Keratinocyte (primary cell): Measurements from ENCODE around the gene ADRA2C. TPM values are rescaled to one million over a fixed set of nuclear protein-coding genes. Genes with fewer than 3 reads are reported as not detected.

ENCODE experiments used
- DNase-seq: peaks from one replicate; pipeline ENCODE4 v3.0.0-alpha.2; 2011; ENCODE audit warnings: low read depth, missing footprints, low spot score
- FAIRE-seq: peaks from 2 replicates; lab custom pipeline; 2011; peaks lifted over from hg19 to GRCh38; lab: Jason Lieb, UNC
- H2AFZ ChIP-seq: 2 replicates; pipeline ENCODE4 v1.6.0; 2012; ENCODE audit warnings: low read length, control low read depth, inconsistent platforms; ENCODE audit not compliant: control insufficient read depth
- H3K27ac ChIP-seq: 2 replicates; pipeline ENCODE4 v1.5.1; 2011; ENCODE audit warnings: low read length; ENCODE audit not compliant: control insufficient read depth, insufficient read depth
- H3K27me3 ChIP-seq: 3 replicates; pipeline ENCODE4 v1.6.0; 2011; ENCODE audit warnings: low read length; ENCODE audit not compliant: control insufficient read depth, insufficient read depth; ENCODE audit errors: extremely low read depth
- H3K36me3 ChIP-seq, 2 experiments: 2 replicates in 1 of 2; 3 replicates in 1 of 2; pipeline ENCODE4 v1.5.1; 2011; ENCODE audit warnings: low read length in 2 of 2, mild to moderate bottlenecking in 1 of 2; ENCODE audit not compliant: control insufficient read depth in 2 of 2, insufficient read depth in 2 of 2; ENCODE audit errors: extremely low read depth in 1 of 2
- H3K4me1 ChIP-seq: 3 replicates; pipeline ENCODE4 v1.5.1; 2011; ENCODE audit warnings: low read length; ENCODE audit not compliant: control insufficient read depth, insufficient read depth; ENCODE audit errors: extremely low read depth
- H3K4me2 ChIP-seq: 3 replicates; pipeline ENCODE4 v1.6.0; 2011; ENCODE audit warnings: low read depth, low read length; ENCODE audit not compliant: control insufficient read depth, insufficient read depth; ENCODE audit errors: extremely low read depth
- H3K4me3 ChIP-seq, 3 experiments: fragments of 200-600 bp in 1 of 3; sonication (generic) in 1 of 3; 2 replicates in 2 of 3; 3 replicates in 1 of 3; pipeline ENCODE4 v1.5.1; 2011 to 2016; ENCODE audit warnings: low read length in 3 of 3, mild to moderate bottlenecking in 3 of 3, control low read depth in 2 of 3, inconsistent platforms in 1 of 3, low read depth in 1 of 3, mixed read lengths in 1 of 3, mixed run types in 1 of 3, moderate library complexity in 1 of 3; ENCODE audit not compliant: control insufficient read depth in 2 of 3, insufficient read depth in 2 of 3; ENCODE audit errors: extremely low read depth in 1 of 3
- H3K79me2 ChIP-seq: 2 replicates; pipeline ENCODE4 v1.6.0; 2012; ENCODE audit warnings: low read length; ENCODE audit not compliant: control insufficient read depth, insufficient read depth
- H3K9ac ChIP-seq: 3 replicates; pipeline ENCODE4 v1.6.0; 2011; ENCODE audit warnings: low read length; ENCODE audit not compliant: control insufficient read depth, insufficient read depth; ENCODE audit errors: extremely low read depth
- H3K9me1 ChIP-seq: 3 replicates; pipeline ENCODE4 v1.6.0; 2011; ENCODE audit warnings: low read length; ENCODE audit not compliant: control insufficient read depth, insufficient read depth; ENCODE audit errors: extremely low read depth
- H3K9me3 ChIP-seq: 2 replicates; pipeline ENCODE4 v1.5.1; 2012; ENCODE audit warnings: low read depth, low read length; ENCODE audit not compliant: control insufficient read depth
- H4K20me1 ChIP-seq: 3 replicates; pipeline ENCODE4 v1.6.0; 2011; ENCODE audit warnings: low read length; ENCODE audit not compliant: control insufficient read depth, insufficient read depth; ENCODE audit errors: extremely low read depth
- CTCF ChIP-seq, 3 experiments: IDR thresholded peaks in 1 of 3; conservative IDR thresholded peaks in 1 of 3; optimal IDR thresholded peaks in 1 of 3; 2 replicates in 2 of 3; 3 replicates in 1 of 3; pipeline versions ENCODE3 to v1.5.1; 2011; ENCODE audit warnings: low read length in 3 of 3, mild to moderate bottlenecking in 3 of 3, moderate library complexity in 2 of 3, control low read depth in 1 of 3, inconsistent platforms in 1 of 3; ENCODE audit not compliant: insufficient read depth in 2 of 3; ENCODE audit errors: extremely low read depth in 1 of 3
- EZH2 ChIP-seq: IDR thresholded peaks from one replicate; pipeline ENCODE4 v1.6.1; 2012; ENCODE audit warnings: inconsistent platforms, mild to moderate bottlenecking, low read length, moderate library complexity
- dilution Hi-C: fragments of 300-500 bp; cut with MboI; formaldehyde crosslinking; loops from one replicate; pipeline ENCODE4 v1.7.0; 2020; ENCODE audit warnings: low sequenced_read_pairs; ENCODE audit not compliant: extremely low pct_ligation_motif_present
- polyA plus RNA-seq, 5 experiments: library from polyadenylated mRNA; depleted of rRNA in 3 of 5; stranded (reverse) in 3 of 5; stranded (forward) in 1 of 5; unstranded in 1 of 5; fragments of >200 nt; gene quantifications; 1 replicate in 1 of 5; 2 replicates in 3 of 5; 3 replicates in 1 of 5; pipeline versions ENCODE4 v1.2.1 to v1.2.3, GENCODE V29; 2011 to 2012; ENCODE audit warnings: missing spikeins in 2 of 5, low read depth in 1 of 5, low replicate concordance in 1 of 5

The ADRA2C gene
- polyA plus RNA-seq, 1 donor (not counting 4 experiments of a cell fraction or from before 2014, with no cell fraction given): 0.05 TPM

- TF ChIP-seq EZH2: no peak
- no peak for TF ChIP-seq CTCF (optimal IDR thresholded peaks at IDR 0.05 in 1 of 3, IDR thresholded peaks at IDR 0.05 in 1 of 3, conservative IDR thresholded peaks at IDR 0.05 in 1 of 3; ENCODE audit: extremely low read depth in 1 of 3, insufficient read depth in 2 of 3, low read length in 3 of 3)
- FAIRE-seq: no peak
- no peak overlapping the region for H2AFZ ChIP-seq
Observed at GRCh38 chr4:3727847-3728469, 38.2 kb upstream of the ADRA2C start.

GRCh38 chr4:3729188-3729881, 36.9 kb upstream of the ADRA2C start:
- Histone ChIP-seq H3K9me1 (no peaks in the 10 kb centered on the region), H3K79me2 (no peaks in the 10 kb centered on the region), H2AFZ (no peak overlapping the region), H3K27me3 (peaks cover 25% of the 10 kb centered on the region), H3K9ac (no peak overlapping the region), H3K4me2 (no peak overlapping the region), H4K20me1 (no peaks in the 10 kb centered on the region), H3K36me3 (no peaks in the 10 kb centered on the region), H3K9me3 (no peaks in the 10 kb centered on the region), H3K4me3 (no peak overlapping the region), H3K4me1 (no peaks in the 10 kb centered on the region), H3K27ac (no peak overlapping the region)
- TF ChIP-seq EZH2: no peak
- no peak for TF ChIP-seq CTCF (optimal IDR thresholded peaks at IDR 0.05 in 1 of 3, IDR thresholded peaks at IDR 0.05 in 1 of 3, conservative IDR thresholded peaks at IDR 0.05 in 1 of 3; ENCODE audit: extremely low read depth in 1 of 3, insufficient read depth in 2 of 3, low read length in 3 of 3)
- no peak for DNase-seq
- dilution Hi-C loops: no loop called here
- no peak for FAIRE-seq

More at GRCh38 chr4:3727847-3728469, 38.2 kb upstream of the ADRA2C start:
- Histone ChIP-seq H3K9me3 (no peaks in the 10 kb centered on the region), H3K4me2 (no peak overlapping the region), H3K27me3 (peaks cover 34% of the 10 kb centered on the region), H3K27ac (no peak overlapping the region), H3K4me3 (no peak overlapping the region), H4K20me1 (no peaks in the 10 kb centered on the region), H3K36me3 (no peaks in the 10 kb centered on the region), H3K79me2 (no peaks in the 10 kb centered on the region), H3K9me1 (no peaks in the 10 kb centered on the region), H3K9ac (no peak overlapping the region), H3K4me1 (no peaks in the 10 kb centered on the region)
- no peak for DNase-seq
- dilution Hi-C loops: no loop called here
